Dermis lymphatic vessel endothelial cell (primary cell): ENCODE measurements around the gene SOWAHD. TPM values are rescaled to one million over a fixed set of nuclear protein-coding genes. Genes with fewer than 3 reads are reported as not detected.

Experiments used
- total RNA-seq: library from RNA; depleted of rRNA; stranded (reverse); fragments of >200 nt; gene quantifications from 2 replicates; pipeline ENCODE4 v1.2.1, GENCODE V29; 2014

SOWAHD gene, protein sequence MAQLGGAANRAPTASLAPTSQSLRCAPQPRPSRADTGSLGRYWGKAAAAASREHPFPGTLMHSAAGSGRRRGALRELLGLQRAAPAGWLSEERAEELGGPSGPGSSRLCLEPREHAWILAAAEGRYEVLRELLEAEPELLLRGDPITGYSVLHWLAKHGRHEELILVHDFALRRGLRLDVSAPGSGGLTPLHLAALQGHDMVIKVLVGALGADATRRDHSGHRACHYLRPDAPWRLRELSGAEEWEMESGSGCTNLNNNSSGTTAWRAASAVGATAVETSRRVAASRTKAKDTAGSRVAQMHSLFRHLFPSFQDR
- not detected in 2 replicates for total RNA-seq

DNA sequence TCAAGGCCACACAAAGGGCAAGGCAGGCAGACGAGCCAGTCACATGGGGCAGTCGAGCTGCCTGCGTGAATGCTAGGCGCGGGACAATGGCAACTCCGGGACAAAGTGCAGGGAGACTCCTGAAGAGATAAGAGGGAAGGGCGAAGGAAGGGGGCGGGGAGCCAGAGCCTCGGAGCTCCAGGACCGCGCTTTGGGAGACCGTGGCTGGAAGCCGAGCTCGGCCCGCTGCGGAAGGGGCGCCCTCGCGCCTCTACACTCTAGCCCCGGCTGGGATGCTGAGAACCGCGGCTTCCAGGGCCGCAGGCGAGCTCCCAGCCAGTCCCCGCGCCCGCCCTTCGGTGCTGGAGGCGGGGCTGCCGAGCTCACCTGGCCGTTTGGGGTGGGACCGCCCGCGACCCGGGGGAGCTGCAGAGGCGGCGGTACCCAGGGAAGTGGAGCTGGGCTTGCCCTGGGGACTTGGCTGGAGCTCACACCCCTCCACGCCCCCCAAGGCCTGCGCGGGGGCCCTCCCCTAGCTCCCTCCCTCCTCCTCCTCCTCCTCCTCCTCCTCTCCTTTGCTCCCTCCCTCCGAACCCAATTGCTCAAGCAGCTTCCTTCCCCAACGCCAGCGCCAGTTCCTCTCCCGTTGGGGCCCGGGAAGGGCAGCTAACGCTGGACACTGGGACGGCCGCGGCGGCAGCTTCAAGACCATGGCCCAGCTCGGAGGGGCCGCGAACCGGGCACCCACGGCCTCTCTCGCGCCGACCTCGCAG lies at the start of gene SOWAHD:
Gene SOWAHD, plus strand, starts transcription at position 610 of the 752 bp plus-strand sequence. Its CDS starts 80 bp downstream, at position 690.

DNA sequence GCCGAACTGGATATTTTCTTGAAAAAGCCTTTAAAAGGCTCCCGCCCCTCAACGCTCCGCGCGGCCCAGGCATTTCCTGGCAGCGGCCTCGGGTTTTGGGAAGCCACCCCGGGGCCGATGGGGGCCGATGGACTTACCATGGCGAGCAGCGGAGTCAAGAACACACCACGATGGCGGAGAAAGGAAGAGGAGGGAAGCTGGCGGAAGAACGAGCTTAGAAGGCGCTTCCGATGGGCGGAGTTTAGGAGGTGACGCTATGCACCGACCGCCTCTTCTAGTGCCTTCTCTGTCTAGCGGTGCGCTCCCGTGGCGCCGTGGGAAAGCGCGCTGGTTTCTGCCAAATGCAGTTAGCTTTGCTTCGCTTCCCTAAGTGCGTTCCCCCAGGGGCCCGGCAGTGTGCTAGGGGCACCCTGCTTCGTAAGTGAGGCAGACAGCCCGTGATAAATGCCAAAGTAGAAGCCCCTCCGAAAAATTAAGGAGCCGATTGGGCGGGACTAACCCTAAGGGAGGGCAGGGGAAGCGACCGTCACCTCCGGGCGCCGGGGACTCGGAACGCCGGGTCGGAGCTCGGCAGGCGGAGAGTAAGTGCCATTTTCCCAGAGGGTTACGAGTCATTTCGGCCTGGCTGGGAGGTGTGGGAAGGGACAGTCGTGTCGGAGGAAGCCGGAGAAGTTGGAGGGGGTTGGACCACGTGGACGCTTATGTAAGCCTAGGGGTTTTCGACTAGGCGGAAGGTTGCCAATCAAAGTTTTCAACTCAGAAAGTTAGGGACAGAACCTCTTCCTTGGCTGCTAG lies 33.2 kb downstream of the SOWAHD start, which contains the start of gene RPL39:
Gene RPL39, minus strand, starts transcription at position 194 of the 795 bp plus-strand sequence. Its CDS starts 54 bp downstream, at position 140.

Other genes with a start within 250 kb of the SOWAHD start
- gene STEEP1, start 193.2 kb upstream of the SOWAHD start, total RNA-seq: 33.9 and 43.5 TPM in 2 replicates
- gene UBE2A, start 184.0 kb upstream of the SOWAHD start, total RNA-seq: 20.7 and 21.7 TPM in 2 replicates
- 3.1 and 5.5 TPM in 2 replicates for gene NKRF, start 152.2 kb upstream of the SOWAHD start, total RNA-seq
- gene SEPTIN6, start 65.4 kb upstream of the SOWAHD start, total RNA-seq: 26.2 and 52.4 TPM in 2 replicates
- 2,796 and 2,994 TPM in 2 replicates for gene RPL39, start 33.0 kb downstream of the SOWAHD start, total RNA-seq
- 2.0 and 2.4 TPM in 2 replicates for gene UPF3B, start 94.4 kb downstream of the SOWAHD start, total RNA-seq
- gene RNF113A, start 113.1 kb downstream of the SOWAHD start, total RNA-seq: 17.2 and 20.1 TPM in 2 replicates
- gene NDUFA1, start 113.2 kb downstream of the SOWAHD start, total RNA-seq: 133 and 158 TPM in 2 replicates
- not detected in 2 replicates for gene AKAP14, start 137.3 kb downstream of the SOWAHD start, total RNA-seq
- 2.6 and 3.6 TPM in 2 replicates for gene NKAP, start 185.2 kb downstream of the SOWAHD start, total RNA-seq